Mesothelial cell of epicardium (in vitro differentiated cells): Measurements from ENCODE around the gene FMO3. TPM values are rescaled to one million over a fixed set of nuclear protein-coding genes. Genes with fewer than 3 reads are reported as not detected.

Source experiments
- DNase-seq, 2 experiments: peaks; one replicate each; pipeline ENCODE4 v3.0.0; 2021; ENCODE audit warnings: low spot score in 2 of 2; ENCODE audit not compliant: unreplicated experiment in 2 of 2
- H3K27ac Mint-ChIP-seq: 2 replicates; pipeline ENCODE4 v1.8.0; 2021; ENCODE audit warnings: mixed read lengths
- H3K27me3 Mint-ChIP-seq: 2 replicates; pipeline ENCODE4 v1.8.0; 2021; ENCODE audit warnings: low read depth, mixed read lengths
- H3K36me3 Mint-ChIP-seq: 2 replicates; pipeline ENCODE4 v1.8.0; 2021; ENCODE audit warnings: mixed read lengths
- H3K4me1 Mint-ChIP-seq: 2 replicates; pipeline ENCODE4 v1.8.0; 2021; ENCODE audit warnings: mixed read lengths
- H3K4me3 Mint-ChIP-seq: 2 replicates; pipeline ENCODE4 v1.8.0; 2021; ENCODE audit warnings: mild to moderate bottlenecking, moderate library complexity, mixed read lengths
- H3K9me3 Mint-ChIP-seq: 2 replicates; pipeline ENCODE4 v1.8.0; 2021; ENCODE audit warnings: mixed read lengths
- CTCF ChIP-seq: fragments of 200-600 bp; sonication (generic); IDR thresholded peaks from one replicate; pipeline ENCODE4 v1.5.0; 2021; ENCODE audit warnings: antibody characterized with exemption; ENCODE audit not compliant: unreplicated experiment
- total RNA-seq: library from RNA; stranded (reverse); gene quantifications from 3 replicates; pipeline ENCODE4 v1.2.1, GENCODE V29; 2021

The FMO3 gene
- total RNA-seq, 1 donor from 2014 or later = not detected

- H3K27me3 Mint-ChIP-seq = peaks cover 64% of the 10 kb centered on the region
- H3K4me1 Mint-ChIP-seq = peaks cover 14% of the 10 kb centered on the region
- no peak for DNase-seq
- TF ChIP-seq CTCF = no peak
- H3K36me3 Mint-ChIP-seq = no peaks in the 10 kb centered on the region
- H3K9me3 Mint-ChIP-seq = peaks cover 3% of the 10 kb centered on the region
- H3K4me3 Mint-ChIP-seq = no peak overlapping the region
- H3K27ac Mint-ChIP-seq = no peak overlapping the region
Measured at GRCh38 chr1:171109966-171110365, 19.3 kb downstream of the FMO3 start.

GRCh38 chr1:171110621-171111326, 20.1 kb downstream of the FMO3 start:
- H3K9me3 Mint-ChIP-seq = no peaks in the 10 kb centered on the region
- TF ChIP-seq CTCF = no peak
- peaks cover 14% of the 10 kb centered on the region for H3K4me1 Mint-ChIP-seq
- no peak overlapping the region for H3K27ac Mint-ChIP-seq
- H3K27me3 Mint-ChIP-seq = peaks cover 66% of the 10 kb centered on the region
- H3K4me3 Mint-ChIP-seq = no peak overlapping the region
- H3K36me3 Mint-ChIP-seq = no peaks in the 10 kb centered on the region
- no peak for DNase-seq

- H3K4me1 Mint-ChIP-seq = peaks cover 14% of the 10 kb centered on the region
- no peak for DNase-seq
- no peak overlapping the region for H3K27ac Mint-ChIP-seq
- H3K36me3 Mint-ChIP-seq = no peaks in the 10 kb centered on the region
- peaks cover 72% of the 10 kb centered on the region for H3K27me3 Mint-ChIP-seq
- H3K9me3 Mint-ChIP-seq = no peaks in the 10 kb centered on the region
- no peak overlapping the region for H3K4me3 Mint-ChIP-seq
- TF ChIP-seq CTCF = no peak
Measured at GRCh38 chr1:171112119-171112518, 21.4 kb downstream of the FMO3 start.

GRCh38 chr1:171113382-171113781, 22.7 kb downstream of the FMO3 start:
- peaks cover 69% of the 10 kb centered on the region for H3K27me3 Mint-ChIP-seq
- DNase-seq = no peak
- H3K36me3 Mint-ChIP-seq = no peaks in the 10 kb centered on the region
- no peak for TF ChIP-seq CTCF
- H3K9me3 Mint-ChIP-seq = no peaks in the 10 kb centered on the region
- H3K4me3 Mint-ChIP-seq = no peak overlapping the region
- H3K27ac Mint-ChIP-seq = no peak overlapping the region
- peaks cover 14% of the 10 kb centered on the region for H3K4me1 Mint-ChIP-seq

- Mint-ChIP-seq H3K4me3 (no peak overlapping the region), H3K36me3 (no peaks in the 10 kb centered on the region), H3K4me1 (peaks cover 14% of the 10 kb centered on the region), H3K9me3 (no peaks in the 10 kb centered on the region), H3K27me3 (peaks cover 61% of the 10 kb centered on the region), H3K27ac (no peak overlapping the region)
- no peak for TF ChIP-seq CTCF
- DNase-seq = no peak
Measured at GRCh38 chr1:171115280-171115897, 24.7 kb downstream of the FMO3 start.
